ENCODE data around the gene ZSCAN4. TPM values are rescaled to one million over a fixed set of nuclear protein-coding genes. Genes with fewer than 3 reads are reported as not detected.

ZSCAN4 gene
- total RNA-seq, 1 experiment from 2014 or later, result not detected

DNA sequence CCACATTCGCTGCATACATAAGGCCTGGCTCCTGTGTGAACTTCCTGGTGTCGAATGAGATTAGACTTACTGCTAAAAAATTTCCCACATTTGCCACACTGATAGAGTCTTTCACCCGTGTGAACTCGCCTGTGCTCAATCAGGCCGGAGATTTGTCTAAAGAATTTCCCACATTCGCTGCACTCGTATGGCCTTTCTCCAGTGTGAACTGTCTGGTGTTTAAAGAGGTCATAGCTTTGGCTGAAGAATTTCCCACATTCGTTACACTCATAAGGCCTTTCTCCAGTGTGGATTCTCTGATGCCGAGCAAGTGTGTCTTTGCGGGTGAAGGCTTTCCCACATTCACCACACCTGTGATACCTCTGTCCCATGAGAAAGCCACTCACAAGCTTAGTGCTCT is 52.1 kb downstream of the ZSCAN4 start:
- no peaks in the 10 kb centered on the region for H4K20me1 ChIP-seq (ENCODE audit: low read length)
- TF ChIP-seq EZH2phosphoT487 (IDR thresholded peaks at IDR 0.05; ENCODE audit: borderline replicate concordance, low read length) (no peak), EZH2 (IDR thresholded peaks at IDR 0.05; ENCODE audit: low read length, unreplicated experiment) (no peak), CTCF (conservative IDR thresholded peaks at IDR 0.05; ENCODE audit: low read depth, low read length) (no peak)
- H3K36me3 ChIP-seq (ENCODE audit: low read depth, low read length), result peaks cover 51% of the 10 kb centered on the region
- H3K9me2 ChIP-seq (replicated peaks; ENCODE audit: low read length), result no peaks in the 10 kb centered on the region
- intact Hi-C loops (cut with micrococcal nuclease), result no loop called here
- BruUV-seq (replicated peaks), result TSS peak; percentile 5
- H3K27ac ChIP-seq (ENCODE audit: low read length), result no peak overlapping the region
- H3K9me3 ChIP-seq (ENCODE audit: low read length), result peaks cover 36% of the 10 kb centered on the region
- ATAC-seq (no peak), DNase-seq (no peak)
- ChIA-PET CTCF (no interaction called here), POLR2A (ENCODE audit: unreplicated experiment) (no interaction called here)
- no peaks in the 10 kb centered on the region for H3F3A ChIP-seq (ENCODE audit: low read length, unreplicated experiment)
- no peak overlapping the region for H3K4me2 ChIP-seq (ENCODE audit: low read length)
- H3K79me2 ChIP-seq (ENCODE audit: low read length), result no peaks in the 10 kb centered on the region
- H3K4me1 ChIP-seq (ENCODE audit: insufficient read depth, low read length), result no peaks in the 10 kb centered on the region
- H3K9ac ChIP-seq (ENCODE audit: low read length), result no peak overlapping the region
- H3K4me3 ChIP-seq (ENCODE audit: low read length), result no peak overlapping the region
- no peaks in the 10 kb centered on the region for H3K27me3 ChIP-seq (ENCODE audit: low read length)
- H2AFZ ChIP-seq (ENCODE audit: low read length), result no peak overlapping the region

Other genes with a start within 250 kb of the ZSCAN4 start
- gene ZNF749, start 233.6 kb upstream of the ZSCAN4 start, total RNA-seq (2014; rRNA removed), result 17.6 and 21.9 TPM in 2 replicates
- 0.18 TPM in 1 of 2 replicates, not detected in the other for gene VN1R1, start 211.8 kb upstream of the ZSCAN4 start, total RNA-seq (2014; rRNA removed)
- 12.5 and 14.1 TPM in 2 replicates for gene ZNF772, start 191.4 kb upstream of the ZSCAN4 start, total RNA-seq (2014; rRNA removed)
- 16.5 and 22.3 TPM in 2 replicates for gene ZNF419, start 181.2 kb upstream of the ZSCAN4 start, total RNA-seq (2014; rRNA removed)
- gene ZNF773, start 169.0 kb upstream of the ZSCAN4 start, total RNA-seq (2014; rRNA removed), result 9.0 and 21.1 TPM in 2 replicates
- 4.3 and 5.0 TPM in 2 replicates for gene ZNF549, start 141.6 kb upstream of the ZSCAN4 start, total RNA-seq (2014; rRNA removed)
- gene ZNF550, start 109.1 kb upstream of the ZSCAN4 start, total RNA-seq (2014; rRNA removed), result 3.1 and 4.2 TPM in 2 replicates
- 2.4 and 3.6 TPM in 2 replicates for gene ZNF416, start 90.0 kb upstream of the ZSCAN4 start, total RNA-seq (2014; rRNA removed)
- gene ZIK1, start 84.8 kb upstream of the ZSCAN4 start, total RNA-seq (2014; rRNA removed), result 0.33 and 0.46 TPM in 2 replicates
- gene ZNF530, start 69.0 kb upstream of the ZSCAN4 start, total RNA-seq (2014; rRNA removed), result 15.0 and 16.9 TPM in 2 replicates
- gene ZNF134, start 54.7 kb upstream of the ZSCAN4 start, total RNA-seq (2014; rRNA removed), result 22.2 and 22.3 TPM in 2 replicates
- 9.6 and 10.1 TPM in 2 replicates for gene ZNF211, start 35.8 kb upstream of the ZSCAN4 start, total RNA-seq (2014; rRNA removed)
- 19.7 and 20.4 TPM in 2 replicates for gene ZNF551, start 13.0 kb downstream of the ZSCAN4 start, total RNA-seq (2014; rRNA removed)
- 0.46 TPM in 1 of 2 replicates, not detected in the other for gene ZNF154, start 40.3 kb downstream of the ZSCAN4 start, total RNA-seq (2014; rRNA removed)
- 2.3 and 4.2 TPM in 2 replicates for gene ZNF671, start 58.7 kb downstream of the ZSCAN4 start, total RNA-seq (2014; rRNA removed)
- gene ZNF776, start 77.9 kb downstream of the ZSCAN4 start, total RNA-seq (2014; rRNA removed), result 14.1 and 17.3 TPM in 2 replicates
- gene ZNF586, start 100.7 kb downstream of the ZSCAN4 start, total RNA-seq (2014; rRNA removed), result 13.1 and 13.2 TPM in 2 replicates
- 8.4 and 12.0 TPM in 2 replicates for gene ZNF552, start 146.0 kb downstream of the ZSCAN4 start, total RNA-seq (2014; rRNA removed)
- gene ZNF587B, start 161.4 kb downstream of the ZSCAN4 start, total RNA-seq (2014; rRNA removed), result 21.2 and 28.0 TPM in 2 replicates
- 16.3 and 21.4 TPM in 2 replicates for gene ZNF587, start 180.9 kb downstream of the ZSCAN4 start, total RNA-seq (2014; rRNA removed)
- 3.3 and 3.6 TPM in 2 replicates for gene ZNF814, start 220.1 kb downstream of the ZSCAN4 start, total RNA-seq (2014; rRNA removed)
- 9.3 and 10.1 TPM in 2 replicates for gene ZNF417, start 247.7 kb downstream of the ZSCAN4 start, total RNA-seq (2014; rRNA removed)

Data from PC-3 (cell line).